Measurements from ENCODE around the gene XDH. TPM values are rescaled to one million over a fixed set of nuclear protein-coding genes. Genes with fewer than 3 reads are reported as not detected.

Gene XDH
- total and polyA plus RNA-seq, 3 donors from 2014 or later, result 0.21 to 1.5 (median 0.43) TPM

- no peak overlapping the region for H3K4me3 ChIP-seq
- intact Hi-C loops (cut with DNase I; ENCODE audit: low total_unique reads), result no loop called here
- no peaks in the 10 kb centered on the region for H3K36me3 ChIP-seq (ENCODE audit: low read depth, missing control alignments)
- no peak for TF ChIP-seq CTCF (IDR thresholded peaks at IDR 0.05)
- TF ChIP-seq POLR2A (IDR thresholded peaks at IDR 0.05), result no peak
- DNase-seq, result no peak
- H3K27ac ChIP-seq, result no peak overlapping the region
- H3K4me1 ChIP-seq, result no peaks in the 10 kb centered on the region
- H3K9me3 ChIP-seq, result no peaks in the 10 kb centered on the region
- H3K27me3 ChIP-seq, result no peaks in the 10 kb centered on the region
- 88 to 90% methylated on average over 3 of the region's 3 CpGs for WGBS, 2 donors
These were observed 101.6 kb downstream of the XDH start for GRCh38 chr2:31312898-31313297.

GRCh38 chr2:31304816-31305215 lies 109.7 kb downstream of the XDH start:
- intact Hi-C loops (cut with DNase I; ENCODE audit: low total_unique reads), result no loop called here
- no peak for DNase-seq
- no peak overlapping the region for H3K27ac ChIP-seq
- TF ChIP-seq CTCF (IDR thresholded peaks at IDR 0.05) (no peak), POLR2A (IDR thresholded peaks at IDR 0.05) (no peak)
- WGBS, 2 donors, result 85 to 92% methylated on average over 2 of the region's 2 CpGs
- H3K4me3 ChIP-seq, result no peak overlapping the region
- no peaks in the 10 kb centered on the region for H3K9me3 ChIP-seq
- no peaks in the 10 kb centered on the region for H3K4me1 ChIP-seq
- no peaks in the 10 kb centered on the region for H3K27me3 ChIP-seq
- no peaks in the 10 kb centered on the region for H3K36me3 ChIP-seq (ENCODE audit: low read depth, missing control alignments)

- H3K27me3 ChIP-seq, result no peaks in the 10 kb centered on the region
- no peak overlapping the region for H3K27ac ChIP-seq
- WGBS, 2 donors, result 82 to 86% methylated on average over 4 to 9 of the region's 9 CpGs
- intact Hi-C loops (cut with DNase I; ENCODE audit: low total_unique reads), result no loop called here
- H3K9me3 ChIP-seq, result no peaks in the 10 kb centered on the region
- H3K4me3 ChIP-seq, result no peak overlapping the region
- no peaks in the 10 kb centered on the region for H3K4me1 ChIP-seq
- TF ChIP-seq CTCF (IDR thresholded peaks at IDR 0.05) (no peak), POLR2A (IDR thresholded peaks at IDR 0.05) (no peak)
- DNase-seq, result no peak
- H3K36me3 ChIP-seq (ENCODE audit: low read depth, missing control alignments), result no peaks in the 10 kb centered on the region
These were observed 111.5 kb downstream of the XDH start for GRCh38 chr2:31302940-31303563.

GRCh38 chr2:31300309-31300708 lies 114.2 kb downstream of the XDH start:
- Histone ChIP-seq H3K4me3 (no peak overlapping the region), H3K4me1 (no peaks in the 10 kb centered on the region), H3K36me3 (ENCODE audit: low read depth, missing control alignments) (no peaks in the 10 kb centered on the region), H3K27me3 (no peaks in the 10 kb centered on the region), H3K9me3 (no peaks in the 10 kb centered on the region), H3K27ac (no peak overlapping the region)
- intact Hi-C loops (cut with DNase I; ENCODE audit: low total_unique reads), result no loop called here
- no peak for DNase-seq
- TF ChIP-seq CTCF (IDR thresholded peaks at IDR 0.05), result no peak
- no peak for TF ChIP-seq POLR2A (IDR thresholded peaks at IDR 0.05)

- Histone ChIP-seq H3K4me1 (no peaks in the 10 kb centered on the region), H3K9me3 (no peaks in the 10 kb centered on the region), H3K36me3 (ENCODE audit: low read depth, missing control alignments) (no peaks in the 10 kb centered on the region), H3K27me3 (no peaks in the 10 kb centered on the region), H3K4me3 (no peak overlapping the region), H3K27ac (no peak overlapping the region)
- DNase-seq, result no peak
- TF ChIP-seq POLR2A (IDR thresholded peaks at IDR 0.05), result no peak
- no peak for TF ChIP-seq CTCF (IDR thresholded peaks at IDR 0.05)
- intact Hi-C loops (cut with DNase I; ENCODE audit: low total_unique reads), result no loop called here
- WGBS, 2 donors, result 57 to 75% methylated on average over 4 of the region's 4 CpGs
These were observed 115.0 kb downstream of the XDH start for GRCh38 chr2:31299547-31299946.
